KMS-11 (cell line): Measurements from ENCODE around the gene AXL.

Experiments used
- H2AFZ ChIP-seq: fragments of 200-600 bp; sonication (generic); 2 replicates; pipeline ENCODE4 v1.6.1; 2016; ENCODE audit warnings: antibody characterized with exemption, mixed run types, low read depth
- H3K27ac ChIP-seq: fragments of 200-600 bp; sonication (generic); 2 replicates; pipeline ENCODE4 v1.6.1; 2016; ENCODE audit warnings: mild to moderate bottlenecking, mixed run types
- H3K27me3 ChIP-seq: fragments of 200-600 bp; sonication (generic); 2 replicates; pipeline ENCODE4 v1.6.1; 2017; ENCODE audit warnings: mild to moderate bottlenecking, low read depth, mixed run types, moderate library complexity; ENCODE audit not compliant: insufficient read depth
- H3K36me3 ChIP-seq: fragments of 200-600 bp; sonication (generic); 2 replicates; pipeline ENCODE4 v1.6.1; 2017; ENCODE audit warnings: mild to moderate bottlenecking, mixed run types; ENCODE audit not compliant: insufficient read depth
- H3K4me1 ChIP-seq: fragments of 200-600 bp; sonication (generic); 2 replicates; pipeline ENCODE4 v1.6.1; 2016; ENCODE audit warnings: mild to moderate bottlenecking, low read depth, mixed run types; ENCODE audit not compliant: poor library complexity, severe bottlenecking
- H3K4me2 ChIP-seq: fragments of 200-600 bp; sonication (generic); 2 replicates; pipeline ENCODE4 v1.7.0; 2016; ENCODE audit warnings: mild to moderate bottlenecking, mixed run types
- H3K4me3 ChIP-seq: fragments of 200-600 bp; sonication (generic); IDR thresholded peaks from 2 replicates; pipeline ENCODE4 v1.6.1; 2017; ENCODE audit warnings: low read depth, low read length, mixed read lengths; ENCODE audit not compliant: insufficient read depth
- H3K79me2 ChIP-seq: fragments of 200-600 bp; sonication (generic); 2 replicates; pipeline ENCODE4 v1.6.1; 2016; ENCODE audit warnings: low read depth, mixed run types; ENCODE audit not compliant: insufficient read depth
- H3K9ac ChIP-seq: fragments of 200-600 bp; sonication (generic); 2 replicates; pipeline ENCODE4 v1.6.1; 2016; ENCODE audit warnings: mild to moderate bottlenecking, mixed run types
- H4K20me1 ChIP-seq: fragments of 200-600 bp; sonication (generic); 2 replicates; pipeline ENCODE4 v1.6.1; 2016; ENCODE audit warnings: mild to moderate bottlenecking, mixed run types; ENCODE audit not compliant: insufficient read depth
- TF ChIP-seq, protein P1 (sequence below): fragments of 200-600 bp; sonication (generic); conservative IDR thresholded peaks from 2 replicates; pipeline ENCODE4 v1.6.1; 2017; ENCODE audit warnings: low read depth, mild to moderate bottlenecking, antibody characterized with exemption, low read length, moderate library complexity, mixed read lengths

The AXL gene

DNA sequence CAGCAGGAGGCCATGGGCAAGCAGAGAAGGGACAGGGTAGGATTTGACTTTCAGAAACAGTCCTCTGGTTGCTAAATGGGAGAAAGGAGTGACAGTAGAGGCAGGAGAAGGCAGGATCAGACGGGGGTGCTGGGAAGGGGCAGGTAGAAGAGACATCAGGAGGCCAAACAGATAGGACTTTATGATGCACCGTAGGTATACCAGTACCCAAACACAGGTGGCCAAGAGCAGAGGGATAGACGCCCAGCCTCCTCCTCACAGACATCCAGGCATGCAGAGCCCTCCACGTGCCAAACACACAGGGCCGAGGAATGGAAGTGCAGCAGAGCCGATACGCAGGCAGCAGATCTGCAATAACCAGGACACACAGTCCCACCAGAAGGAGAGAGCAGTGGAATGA lies 1.3 kb upstream of the AXL start:
- Histone ChIP-seq H3K9ac (no peak overlapping the region), H3K79me2 (no peaks in the 10 kb centered on the region), H3K4me1 (no peaks in the 10 kb centered on the region), H4K20me1 (no peaks in the 10 kb centered on the region), H3K4me3 (no peak overlapping the region), H3K36me3 (no peaks in the 10 kb centered on the region), H3K27ac (no peak overlapping the region), H3K27me3 (peaks cover 36% of the 10 kb centered on the region), H2AFZ (no peak overlapping the region), H3K4me2 (no peak overlapping the region)
- TF ChIP-seq, protein P1, sequence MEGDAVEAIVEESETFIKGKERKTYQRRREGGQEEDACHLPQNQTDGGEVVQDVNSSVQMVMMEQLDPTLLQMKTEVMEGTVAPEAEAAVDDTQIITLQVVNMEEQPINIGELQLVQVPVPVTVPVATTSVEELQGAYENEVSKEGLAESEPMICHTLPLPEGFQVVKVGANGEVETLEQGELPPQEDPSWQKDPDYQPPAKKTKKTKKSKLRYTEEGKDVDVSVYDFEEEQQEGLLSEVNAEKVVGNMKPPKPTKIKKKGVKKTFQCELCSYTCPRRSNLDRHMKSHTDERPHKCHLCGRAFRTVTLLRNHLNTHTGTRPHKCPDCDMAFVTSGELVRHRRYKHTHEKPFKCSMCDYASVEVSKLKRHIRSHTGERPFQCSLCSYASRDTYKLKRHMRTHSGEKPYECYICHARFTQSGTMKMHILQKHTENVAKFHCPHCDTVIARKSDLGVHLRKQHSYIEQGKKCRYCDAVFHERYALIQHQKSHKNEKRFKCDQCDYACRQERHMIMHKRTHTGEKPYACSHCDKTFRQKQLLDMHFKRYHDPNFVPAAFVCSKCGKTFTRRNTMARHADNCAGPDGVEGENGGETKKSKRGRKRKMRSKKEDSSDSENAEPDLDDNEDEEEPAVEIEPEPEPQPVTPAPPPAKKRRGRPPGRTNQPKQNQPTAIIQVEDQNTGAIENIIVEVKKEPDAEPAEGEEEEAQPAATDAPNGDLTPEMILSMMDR = no peak

DNA sequence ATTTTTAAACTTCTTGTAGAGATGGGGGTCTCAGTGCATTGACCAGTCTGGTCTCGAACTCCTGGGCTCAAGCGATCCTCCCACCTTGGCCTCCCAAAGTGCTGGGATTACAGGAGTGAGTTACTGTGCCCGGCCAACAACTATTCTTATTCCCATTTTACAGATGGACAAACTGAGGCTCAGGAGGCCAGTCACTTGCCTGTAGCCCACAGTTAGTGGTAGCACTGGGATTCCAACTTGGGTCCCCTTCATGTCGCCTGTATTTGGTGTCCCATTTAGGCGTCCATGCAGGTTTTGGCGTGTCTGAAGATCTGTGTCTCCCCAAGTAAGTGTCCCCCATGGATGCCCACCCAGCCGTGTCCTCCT lies 791 bp upstream of the AXL start:
- no peak overlapping the region for H3K27ac ChIP-seq
- H3K27me3 ChIP-seq = peaks cover 40% of the 10 kb centered on the region
- no peak overlapping the region for H3K9ac ChIP-seq
- H3K4me3 ChIP-seq = no peak overlapping the region
- no peak overlapping the region for H2AFZ ChIP-seq
- no peaks in the 10 kb centered on the region for H3K36me3 ChIP-seq
- no peak overlapping the region for H3K4me2 ChIP-seq
- TF ChIP-seq, protein P1 = no peak
- H3K79me2 ChIP-seq = no peaks in the 10 kb centered on the region
- H3K4me1 ChIP-seq = no peaks in the 10 kb centered on the region
- no peaks in the 10 kb centered on the region for H4K20me1 ChIP-seq

DNA sequence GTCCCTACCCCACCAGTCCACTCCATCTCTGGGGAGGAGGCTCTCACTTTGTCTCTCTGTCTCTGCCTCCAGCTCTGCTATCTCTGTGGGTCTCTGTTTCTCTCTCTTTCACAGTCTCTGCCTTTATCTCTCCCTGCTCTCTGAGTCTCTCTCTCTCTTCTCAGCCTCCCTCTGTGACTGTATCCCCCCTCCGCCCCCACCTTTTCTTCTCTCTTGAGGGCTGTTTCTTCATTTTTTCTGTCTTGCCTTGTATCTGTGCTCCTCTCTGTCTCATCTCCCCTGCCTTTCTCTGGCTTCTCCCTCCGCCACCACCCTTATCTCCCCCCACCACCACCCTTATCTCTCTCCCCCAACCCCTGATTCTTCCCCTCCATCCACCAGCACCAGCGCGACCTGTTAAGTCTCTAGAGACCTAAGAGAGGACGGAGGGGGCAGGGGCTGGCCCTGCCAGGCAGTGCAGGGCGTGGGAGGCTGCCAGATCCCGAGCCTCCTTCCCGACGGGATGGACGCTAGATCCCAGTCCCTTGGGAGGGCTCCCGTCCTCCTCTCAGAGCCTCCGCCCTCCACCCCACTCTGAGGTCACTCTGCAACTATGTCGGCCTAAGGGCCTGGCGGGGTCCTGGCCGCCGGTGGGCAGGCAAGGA lies 1.0 kb downstream of the AXL start:
- no peak overlapping the region for H3K4me2 ChIP-seq
- no peak overlapping the region for H3K27ac ChIP-seq
- no peak overlapping the region; the same call in 1 of the 2 replicates for H2AFZ ChIP-seq
- H3K27me3 ChIP-seq = peaks cover 40% of the 10 kb centered on the region
- H3K79me2 ChIP-seq = no peaks in the 10 kb centered on the region
- TF ChIP-seq, protein P1 = no peak
- H4K20me1 ChIP-seq = no peaks in the 10 kb centered on the region
- H3K9ac ChIP-seq = no peak overlapping the region
- H3K36me3 ChIP-seq = no peaks in the 10 kb centered on the region
- no peaks in the 10 kb centered on the region for H3K4me1 ChIP-seq
- H3K4me3 ChIP-seq = no peak overlapping the region

DNA sequence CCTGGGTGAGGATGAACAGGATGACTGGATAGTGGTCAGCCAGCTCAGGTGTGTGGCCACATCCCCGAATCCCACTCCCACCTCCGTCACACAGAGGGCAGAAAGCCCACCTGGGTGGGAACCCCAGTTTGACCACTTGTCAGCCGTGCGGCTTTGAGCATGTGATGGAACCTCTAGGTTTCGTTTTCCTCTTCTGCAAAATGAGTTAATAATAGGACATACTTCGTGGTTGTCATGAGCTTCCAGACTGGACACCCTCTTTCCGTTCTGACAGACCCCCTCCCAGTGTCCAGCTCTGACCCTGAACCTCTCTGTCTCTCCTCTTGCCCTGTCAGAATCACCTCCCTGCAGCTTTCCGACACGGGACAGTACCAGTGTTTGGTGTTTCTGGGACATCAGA lies 1.8 kb downstream of the AXL start:
- TF ChIP-seq, protein P1 = no peak
- no peak overlapping the region for H3K27ac ChIP-seq
- H3K4me2 ChIP-seq = no peak overlapping the region
- H3K4me1 ChIP-seq = no peaks in the 10 kb centered on the region
- H3K79me2 ChIP-seq = no peaks in the 10 kb centered on the region
- H3K36me3 ChIP-seq = no peaks in the 10 kb centered on the region
- H4K20me1 ChIP-seq = no peaks in the 10 kb centered on the region
- H2AFZ ChIP-seq = no peak overlapping the region; the same call in 1 of the 2 replicates
- H3K9ac ChIP-seq = no peak overlapping the region
- H3K4me3 ChIP-seq = no peak overlapping the region
- H3K27me3 ChIP-seq = peaks cover 40% of the 10 kb centered on the region
